D341Med (cell line): ENCODE data around the gene HCFC1R1.

ENCODE experiments used
- DNase-seq: peaks from one replicate; pipeline ENCODE4 v3.0.0; 2012; ENCODE audit warnings: low spot score

HCFC1R1 gene

DNA sequence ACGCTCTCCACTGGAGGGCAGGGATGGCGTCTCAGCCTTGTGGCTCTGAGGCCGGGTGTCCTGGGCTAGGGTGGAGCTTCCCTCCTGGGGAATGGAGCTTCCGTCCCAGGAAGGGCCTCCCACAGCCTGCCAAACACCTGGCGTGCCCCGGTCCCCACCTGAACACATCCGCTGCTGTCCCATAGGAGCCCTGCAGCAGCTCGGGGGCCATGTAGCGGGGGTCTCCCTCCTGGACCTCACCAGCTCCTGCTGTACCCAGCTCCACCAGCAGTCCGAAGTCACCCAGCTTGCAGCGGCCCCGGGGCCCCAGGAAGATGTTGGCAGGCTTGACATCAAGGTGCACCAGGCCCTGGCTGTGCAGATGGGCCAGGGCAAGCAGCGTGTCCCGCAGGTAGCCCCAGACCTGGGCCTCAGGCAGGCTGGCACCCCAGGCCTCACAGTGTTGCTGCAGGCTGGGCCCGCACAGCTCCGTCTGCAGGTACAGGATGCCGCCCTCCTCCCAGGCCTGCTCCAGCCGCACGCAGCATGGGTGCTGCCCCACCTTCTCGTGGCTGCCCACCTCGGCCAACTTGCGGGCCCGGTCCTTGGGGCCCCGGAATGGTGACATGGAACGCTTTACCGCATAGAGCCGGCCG is 48.5 kb downstream of the HCFC1R1 start:
- no peak for DNase-seq

- DNase-seq: no peak
Measured at GRCh38 chr16:2974319-2975056, 49.3 kb downstream of the HCFC1R1 start.

GRCh38 chr16:2973605-2974318 is 50.0 kb downstream of the HCFC1R1 start:
- no peak for DNase-seq

- DNase-seq: no peak
Measured at GRCh38 chr16:2973093-2973492, 50.6 kb downstream of the HCFC1R1 start.
